Fibroblast of skin of abdomen (primary cell): ENCODE measurements around the gene LCNL1. TPM values are rescaled to one million over a fixed set of nuclear protein-coding genes. Genes with fewer than 3 reads are reported as not detected.

ENCODE experiments used
- DNase-seq: peaks from one replicate; pipeline ENCODE4 v3.0.0-alpha.2; 2013
- polyA plus RNA-seq, 2 experiments: library from polyadenylated mRNA; unstranded; fragments of 120-200 nt; gene quantifications; one replicate each; pipeline ENCODE4 v1.2.1, GENCODE V29; 2013; ENCODE audit not compliant: insufficient read length in 2 of 2

The LCNL1 gene
- 0.10 TPM for polyA plus RNA-seq (2013, experiment 1 of 2; ENCODE audit: insufficient read length)
- polyA plus RNA-seq (2013, experiment 2 of 2; ENCODE audit: insufficient read length): 0.07 TPM

DNA sequence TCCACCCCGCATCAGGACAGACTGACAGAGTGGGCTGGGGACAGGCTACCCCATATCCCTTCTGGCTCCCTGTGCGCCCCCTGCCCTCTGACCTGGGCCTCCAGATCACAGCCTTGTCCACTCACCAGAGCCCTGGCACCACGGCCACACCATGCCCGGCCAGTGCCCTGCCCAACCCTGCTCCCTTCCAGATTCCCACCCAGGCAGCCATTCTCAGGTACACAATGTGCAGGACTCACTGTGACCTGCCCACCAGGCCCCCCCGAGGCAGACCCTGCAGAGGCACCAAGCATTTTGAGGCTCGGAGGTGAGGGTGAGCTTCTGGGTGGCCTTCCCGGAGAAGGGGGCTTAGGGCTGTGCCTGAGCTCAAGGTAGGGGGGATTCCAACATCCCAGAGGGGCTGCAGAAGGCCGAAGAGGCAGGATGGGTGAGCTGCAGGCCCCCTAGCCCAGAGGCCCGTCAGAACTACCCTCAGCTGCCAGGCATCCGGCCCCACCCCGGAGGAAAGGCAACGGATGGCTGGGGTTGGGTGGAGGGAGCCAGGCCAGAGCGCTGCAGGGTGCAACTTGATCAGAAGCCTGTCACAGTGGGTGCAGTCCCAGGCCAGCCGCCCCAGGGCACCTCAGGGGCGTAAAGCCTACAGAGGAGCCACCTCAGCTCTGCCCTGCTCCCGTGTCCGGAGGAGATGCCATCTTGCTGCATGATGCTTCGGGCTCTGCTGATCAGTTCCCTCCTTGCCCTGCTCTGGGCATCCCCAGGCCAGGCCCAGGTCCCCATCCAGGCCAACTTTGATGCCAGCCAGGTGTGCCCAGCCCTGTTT is at the start of gene LCNL1:
Gene LCNL1 (plus strand): TSS at position 762 of the 820 bp plus-strand sequence. CDS start 594 bp downstream, outside the sequence.
- DNase-seq: no peak

DNA sequence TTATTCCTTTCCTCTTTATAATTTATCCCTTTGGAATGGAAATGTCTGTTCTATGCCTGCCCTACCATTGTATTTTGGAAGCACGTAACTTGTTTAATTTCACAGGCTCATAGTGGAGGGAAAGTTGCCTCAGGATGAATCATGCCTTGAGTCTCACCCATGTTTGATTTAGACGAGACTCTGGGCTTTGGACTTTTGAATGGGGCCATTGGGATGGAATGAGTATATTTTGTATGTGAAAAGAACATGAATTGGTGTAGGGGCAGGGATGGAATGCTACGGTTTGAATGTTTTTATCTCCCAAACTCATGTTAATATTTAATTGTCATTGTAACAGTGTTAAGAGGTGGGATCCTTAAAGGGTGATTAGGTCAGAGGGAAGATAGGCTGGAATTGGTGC is 48.5 kb upstream of the LCNL1 start:
- DNase-seq: no peak

DNA sequence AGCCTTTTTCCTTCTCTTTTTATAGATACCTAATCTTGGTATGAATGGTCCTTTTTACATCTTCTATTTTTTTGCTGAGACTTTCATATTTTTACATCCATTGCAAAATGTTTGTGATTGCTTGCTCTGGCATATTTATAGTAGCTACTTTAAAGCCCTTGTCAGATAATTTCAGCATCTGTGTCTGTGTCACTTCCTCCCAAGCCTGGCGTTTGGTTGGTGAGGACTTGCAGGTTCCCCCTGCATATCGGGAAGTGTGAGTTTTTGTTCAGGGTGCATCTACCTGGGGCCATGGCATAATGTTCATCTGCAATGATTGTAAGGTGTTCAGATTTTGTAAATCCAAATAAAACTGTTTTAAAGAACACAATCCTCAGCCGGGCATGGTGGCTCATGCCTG is 47.1 kb upstream of the LCNL1 start:
- no peak for DNase-seq

DNA sequence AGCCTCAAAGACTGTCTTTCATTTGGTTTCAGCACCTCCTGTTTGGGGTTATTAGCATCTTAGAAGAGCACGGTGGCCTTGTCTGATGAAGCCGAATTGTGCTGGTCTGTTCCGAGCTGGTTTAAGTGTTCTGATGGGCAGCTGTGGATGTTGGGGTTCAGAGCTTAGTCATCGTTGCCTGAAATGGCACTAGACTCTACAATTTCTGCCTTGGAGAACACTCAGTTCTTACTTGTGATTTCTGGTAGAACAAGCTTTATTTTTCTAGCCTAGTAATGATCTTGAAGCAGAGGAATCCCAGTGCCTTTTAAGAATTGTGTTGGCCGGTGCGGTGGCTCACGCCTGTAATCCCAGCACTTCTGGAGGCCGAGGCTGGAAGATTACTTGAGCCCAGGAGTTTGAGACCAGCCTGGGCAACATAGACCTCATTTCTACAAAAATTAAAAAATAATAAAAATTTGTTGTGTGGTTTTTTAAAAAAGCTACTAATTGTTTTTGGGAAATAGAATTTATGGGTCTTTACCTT is 46.1 kb upstream of the LCNL1 start:
- no peak for DNase-seq

DNA sequence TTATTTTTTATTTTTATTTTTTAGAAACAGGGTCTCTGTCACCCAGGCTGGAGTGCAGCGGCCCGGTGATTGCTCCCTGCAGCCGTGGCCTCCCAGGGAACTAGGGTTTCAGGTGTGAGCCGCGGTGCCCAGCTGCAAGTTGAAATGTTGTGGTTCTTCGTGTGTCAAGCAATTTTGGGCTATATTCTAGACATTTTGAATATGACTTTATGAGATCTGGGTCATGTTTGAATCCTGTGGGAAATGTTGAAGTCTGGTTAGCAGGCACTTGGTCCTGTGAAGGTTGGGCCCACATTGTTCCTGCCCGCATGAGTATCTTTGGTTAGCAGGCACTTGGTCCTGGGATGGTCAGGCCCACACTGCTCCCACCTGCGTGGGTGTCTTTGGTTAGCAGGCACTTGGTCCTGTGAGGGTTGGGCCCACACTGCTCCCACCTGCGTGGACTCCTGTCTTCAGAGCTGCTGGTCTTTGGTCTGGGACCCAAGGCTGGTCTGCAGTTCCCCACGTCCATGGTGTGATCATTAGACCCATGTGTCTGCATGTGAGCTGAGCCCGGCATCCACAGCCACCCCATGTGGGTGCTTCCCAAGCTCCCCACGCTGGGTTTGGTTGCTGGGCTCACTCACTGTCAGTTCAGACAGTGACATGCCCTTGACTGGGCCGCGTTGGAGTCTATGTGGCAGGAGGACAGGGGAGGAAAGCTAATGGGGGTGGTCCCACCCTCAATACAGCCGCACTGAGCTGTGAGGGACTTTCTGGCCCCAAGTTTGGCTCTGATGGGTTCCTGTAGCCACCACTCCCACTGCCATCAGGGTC is 45.4 kb upstream of the LCNL1 start:
- no peak for DNase-seq

DNA sequence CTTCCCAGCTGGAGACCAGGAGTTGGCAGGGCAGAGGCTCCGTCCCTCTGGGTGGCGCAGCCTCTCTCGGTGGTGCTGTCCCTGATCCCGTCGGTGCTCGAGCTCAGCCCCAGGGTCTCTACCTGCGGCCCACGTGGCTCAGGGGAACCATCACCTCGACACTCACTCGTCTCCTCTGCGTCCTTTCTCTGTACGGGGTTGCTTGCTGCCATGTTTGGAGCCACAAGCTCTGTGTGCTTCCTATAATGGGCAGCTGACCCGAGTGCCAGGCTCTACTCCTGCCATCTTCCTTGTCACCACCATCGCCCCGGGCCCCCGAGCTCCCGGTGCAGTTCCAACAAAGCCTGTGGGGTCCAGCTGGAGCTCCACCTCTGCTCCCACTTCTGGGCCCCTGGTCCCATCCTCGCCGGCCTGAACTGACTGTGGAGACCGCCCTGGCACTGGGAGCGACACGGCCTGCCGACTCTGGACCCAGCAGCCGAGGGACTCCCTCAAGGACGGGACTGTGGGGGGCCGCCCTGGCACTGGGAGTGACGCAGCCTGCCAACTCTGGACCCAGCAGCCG is 43.3 kb upstream of the LCNL1 start:
- no peak for DNase-seq

DNA sequence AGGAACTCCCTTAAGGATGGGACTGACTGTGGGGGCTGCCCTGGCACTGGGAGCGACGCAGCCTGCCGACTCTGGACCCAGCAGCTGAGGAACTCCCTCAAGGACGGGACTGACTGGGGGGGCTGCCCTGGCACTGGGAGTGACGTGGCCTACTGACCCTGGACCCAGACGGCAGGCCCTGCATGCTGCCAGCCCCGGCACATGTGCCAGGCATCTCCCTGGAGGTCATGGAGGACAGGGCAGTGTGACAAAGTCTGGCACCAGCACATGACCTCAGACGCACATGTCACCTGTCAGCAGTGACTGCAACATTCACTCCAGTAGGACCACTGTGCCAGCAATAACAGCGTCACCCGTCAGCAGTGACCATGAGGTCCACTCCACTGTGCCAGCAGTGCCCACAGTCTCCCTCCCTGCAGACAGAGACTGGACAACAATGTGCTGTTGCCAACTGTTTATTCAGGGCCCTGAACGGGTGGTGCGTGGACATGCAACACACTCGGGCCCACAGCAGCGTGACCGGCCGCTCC is 42.7 kb upstream of the LCNL1 start:
- DNase-seq: no peak

DNA sequence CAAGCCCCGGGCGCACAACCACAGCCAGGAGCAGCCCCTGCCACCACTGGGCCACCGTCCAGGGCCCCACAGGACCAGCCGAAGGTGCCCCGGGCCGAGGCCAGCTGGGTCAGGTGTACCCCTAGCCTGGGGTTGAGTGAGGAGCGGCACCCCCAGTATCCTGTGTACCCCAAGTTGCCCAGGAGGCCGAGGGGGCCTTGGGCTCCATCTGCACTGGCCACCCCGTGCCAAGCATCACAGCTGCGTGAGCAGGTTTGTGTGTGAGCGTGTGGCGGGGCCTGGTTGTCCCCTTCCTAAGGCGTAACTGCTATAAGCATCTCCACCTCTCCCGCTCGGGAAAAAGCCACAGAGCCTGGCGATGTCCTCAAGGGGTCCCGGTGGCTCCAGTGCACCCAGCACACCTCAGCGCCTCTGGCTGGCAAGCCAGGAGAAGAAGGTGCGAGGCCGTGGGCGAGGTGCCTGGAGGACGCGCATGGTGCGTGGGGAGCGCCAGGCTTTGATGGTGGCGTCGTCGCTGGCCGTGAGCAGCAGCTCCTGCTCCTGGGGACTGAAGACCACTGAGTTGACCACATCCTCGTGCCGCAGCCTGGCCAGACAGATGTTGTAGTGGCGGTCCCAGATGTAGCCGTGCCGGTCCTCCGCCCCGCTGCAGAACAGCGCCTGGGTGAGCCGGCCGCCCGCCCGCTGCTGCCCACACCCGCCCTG is 42.1 kb upstream of the LCNL1 start:
- DNase-seq: no peak

DNA sequence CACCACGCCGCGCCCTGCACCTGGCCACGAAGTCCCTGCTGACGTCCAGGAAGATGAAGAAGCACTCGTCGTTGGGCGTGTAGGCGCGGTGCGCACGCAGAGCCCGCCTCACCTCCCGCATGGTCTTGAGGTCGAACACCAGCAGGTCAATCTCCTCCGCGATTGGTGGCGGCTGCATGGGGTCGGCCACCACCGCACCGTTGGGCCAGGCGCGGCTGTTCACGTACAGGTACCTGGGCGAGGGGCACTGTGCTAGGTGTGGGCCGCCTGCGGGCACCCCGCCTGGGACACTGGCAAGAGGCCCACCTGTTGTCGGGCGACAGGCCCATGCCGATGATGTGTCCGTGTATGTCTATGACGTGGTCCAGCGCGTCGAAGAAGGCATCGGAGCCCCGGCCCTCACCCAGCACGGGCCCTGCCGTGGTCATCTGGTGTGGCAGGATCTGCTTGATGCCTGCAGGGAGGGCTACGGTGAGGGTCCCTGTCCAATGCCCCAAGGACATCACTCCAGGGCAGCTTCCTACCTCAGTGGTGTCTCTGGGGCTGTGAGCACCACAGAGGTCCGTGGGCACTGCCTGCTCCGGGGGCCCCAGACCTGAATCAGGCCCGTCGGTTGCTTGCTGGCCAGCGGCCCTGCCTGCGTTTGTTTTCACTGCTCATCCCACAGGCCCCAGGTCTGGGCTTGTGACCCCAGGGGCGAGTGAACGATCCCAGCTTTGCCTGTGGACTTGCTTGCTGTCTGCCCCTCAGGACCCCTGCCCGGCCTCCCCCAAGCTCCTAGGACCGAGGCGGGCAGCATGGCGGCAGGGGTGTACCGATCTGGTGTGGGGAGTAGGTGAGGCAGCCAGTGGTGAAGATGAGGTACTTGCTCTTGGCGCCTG is 41.3 kb upstream of the LCNL1 start:
- no peak for DNase-seq

DNA sequence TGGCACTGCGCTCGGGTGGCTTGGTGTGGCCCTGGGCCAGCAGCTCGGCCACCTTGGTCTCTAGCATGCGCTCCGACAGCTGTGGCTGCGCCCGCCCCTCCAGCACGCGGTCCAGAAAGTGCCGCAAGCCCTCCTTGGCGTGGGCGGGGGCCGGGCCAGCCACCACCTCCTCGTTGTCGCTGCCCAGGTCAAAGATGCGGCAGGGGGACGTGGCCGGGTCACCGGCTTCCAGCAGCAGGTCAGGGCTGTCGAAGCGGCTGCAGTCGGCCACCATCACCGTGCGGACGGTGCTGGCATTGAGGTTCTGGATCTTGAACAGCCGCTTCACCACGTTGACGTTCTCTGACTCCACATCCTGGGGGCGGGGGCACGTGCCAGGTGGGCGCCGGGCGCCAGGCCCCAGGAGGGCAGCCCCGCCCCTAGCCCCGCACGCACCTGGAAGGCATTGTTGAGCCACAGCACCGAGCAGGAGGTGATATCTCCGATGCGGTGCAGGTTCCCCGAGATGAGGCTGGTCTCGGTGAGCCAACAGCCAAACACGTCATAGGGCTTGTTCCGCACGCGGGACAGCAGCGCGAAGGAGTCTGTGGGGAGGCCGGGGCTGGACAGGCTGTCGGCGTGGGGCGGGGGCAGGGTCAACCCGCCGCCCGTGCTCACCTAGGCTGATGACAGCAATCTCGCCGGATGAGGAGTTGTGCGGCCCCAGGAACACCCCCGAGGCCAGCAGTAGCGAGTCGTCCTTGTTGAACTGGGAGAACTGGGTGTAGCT is 40.5 kb upstream of the LCNL1 start:
- DNase-seq: no peak

DNA sequence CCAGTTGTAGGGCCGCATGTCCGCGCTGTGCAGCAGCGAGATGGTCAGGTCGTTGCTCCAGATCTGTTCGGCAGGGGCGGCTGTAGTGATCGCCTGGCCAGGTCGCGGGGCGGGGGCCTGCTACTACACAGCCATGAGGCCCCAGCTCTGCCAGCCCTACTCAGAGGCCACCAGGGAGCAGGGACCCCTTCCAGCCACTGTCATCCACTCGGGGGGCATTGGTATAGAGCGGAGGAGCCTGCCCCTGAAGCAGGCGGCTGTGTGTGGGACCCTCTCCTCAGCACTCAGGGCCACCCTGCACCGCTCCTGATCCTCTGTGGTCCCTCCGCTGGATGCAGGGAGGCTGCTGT is 39.9 kb upstream of the LCNL1 start:
- no peak for DNase-seq

DNA sequence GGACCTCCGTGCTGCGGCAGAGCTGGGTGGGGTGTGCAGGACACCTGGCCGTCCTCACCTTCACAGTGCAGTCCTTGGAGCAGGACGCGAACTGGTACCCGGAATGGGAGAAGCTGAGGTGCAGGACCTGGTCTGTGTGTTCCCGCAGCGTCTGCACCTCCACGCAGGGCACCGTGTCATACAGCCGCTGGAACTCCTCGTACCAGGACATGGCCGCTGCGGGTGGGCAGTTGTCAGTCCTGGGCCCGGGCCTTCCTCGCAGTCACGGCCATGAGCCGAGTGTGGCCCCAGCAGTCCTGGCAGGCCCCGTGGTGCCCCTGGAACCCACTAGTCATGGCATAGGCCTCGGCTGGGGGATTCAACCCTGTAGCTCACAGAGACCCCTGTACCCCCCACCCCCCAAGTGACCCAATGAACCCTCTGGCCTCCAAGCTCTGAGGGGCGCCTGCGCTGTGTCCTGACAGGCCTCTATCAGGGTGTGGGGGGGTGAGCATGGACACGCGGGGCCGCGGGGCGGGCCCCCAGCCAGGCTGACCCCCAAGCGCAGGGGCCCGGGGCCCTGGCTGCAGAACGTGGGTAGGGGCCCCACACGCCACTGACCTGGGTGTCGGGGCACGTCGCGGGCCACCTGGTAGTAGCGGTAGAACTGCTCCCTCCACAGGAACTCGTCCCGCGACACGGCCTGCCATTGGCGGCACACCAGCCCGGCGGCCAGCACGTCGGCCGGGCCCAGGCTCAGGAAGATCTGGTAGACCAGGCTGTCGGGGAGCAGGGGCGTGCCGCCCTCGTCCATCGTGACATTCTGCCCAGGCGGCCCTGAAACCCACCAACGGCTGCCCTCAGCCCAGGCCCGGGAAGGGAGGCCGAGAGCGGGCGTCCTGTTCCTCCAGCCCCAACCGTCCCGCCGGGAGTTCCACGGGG is 39.2 kb upstream of the LCNL1 start:
- DNase-seq: no peak

DNA sequence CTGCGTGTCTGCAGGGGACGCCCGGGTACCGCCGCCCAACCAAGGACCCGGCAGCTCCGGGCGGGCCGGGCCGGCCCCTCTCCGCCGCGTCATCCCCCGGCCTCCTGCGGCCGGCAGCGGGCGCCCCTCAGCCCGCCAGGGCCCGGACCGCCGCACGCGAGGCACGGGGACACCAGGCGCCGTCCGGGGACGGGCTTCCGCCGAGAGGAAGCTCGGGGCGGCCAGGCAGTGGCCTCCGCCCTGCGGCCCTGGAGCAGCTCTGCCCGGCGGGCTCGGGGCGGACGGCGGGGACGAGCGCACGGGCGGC is 38.6 kb upstream of the LCNL1 start:
- DNase-seq: peak; percentile 54

DNA sequence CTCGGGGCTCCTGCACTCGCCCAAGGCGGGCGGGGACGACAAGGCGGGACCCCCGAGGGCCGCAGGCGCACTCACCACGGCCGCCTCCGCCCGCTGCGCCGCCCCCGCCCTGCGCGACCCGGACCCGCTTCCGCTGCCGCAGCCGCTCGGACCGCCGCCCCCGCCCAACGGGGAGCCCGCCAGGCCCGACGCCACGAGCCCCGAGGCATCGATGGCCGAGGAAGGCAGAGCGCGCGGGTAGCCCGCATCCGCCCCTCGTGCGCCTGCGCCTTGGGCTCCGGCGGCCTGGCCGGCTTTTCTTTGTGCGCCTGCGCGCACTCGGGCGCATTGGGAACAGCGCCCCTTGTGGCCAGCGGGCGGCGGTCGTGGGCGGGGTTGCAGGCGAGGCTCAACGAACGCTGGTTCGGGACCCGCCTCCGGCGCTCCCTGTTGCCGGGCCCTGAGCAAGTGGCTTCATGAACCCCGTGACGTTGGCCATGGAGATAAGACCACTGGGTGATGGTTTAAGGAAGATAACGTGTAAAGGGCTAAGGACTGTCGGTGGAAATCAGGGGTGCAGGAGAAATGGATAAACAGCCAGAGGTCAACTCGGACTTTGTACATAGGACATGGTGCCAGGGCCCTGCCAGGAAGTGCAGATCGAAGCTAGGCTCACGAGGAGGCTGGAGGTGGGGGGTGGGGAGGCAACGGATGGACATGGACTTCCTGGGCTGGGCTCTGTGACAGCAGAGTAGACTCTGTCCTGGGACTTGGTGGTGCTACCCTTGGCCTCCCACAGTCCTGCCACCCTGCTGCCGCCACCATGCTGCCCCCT is 38.1 kb upstream of the LCNL1 start, which contains the start of the genes C8G and FBXW5:
Gene C8G (plus strand): TSS at position 725 of the 814 bp plus-strand sequence. CDS start 78 bp downstream, at position 803.
Gene FBXW5 (minus strand): TSS at position 220 of the 814 bp plus-strand sequence. CDS start 655 bp downstream, outside the sequence.
- DNase-seq: peak; percentile 93

DNA sequence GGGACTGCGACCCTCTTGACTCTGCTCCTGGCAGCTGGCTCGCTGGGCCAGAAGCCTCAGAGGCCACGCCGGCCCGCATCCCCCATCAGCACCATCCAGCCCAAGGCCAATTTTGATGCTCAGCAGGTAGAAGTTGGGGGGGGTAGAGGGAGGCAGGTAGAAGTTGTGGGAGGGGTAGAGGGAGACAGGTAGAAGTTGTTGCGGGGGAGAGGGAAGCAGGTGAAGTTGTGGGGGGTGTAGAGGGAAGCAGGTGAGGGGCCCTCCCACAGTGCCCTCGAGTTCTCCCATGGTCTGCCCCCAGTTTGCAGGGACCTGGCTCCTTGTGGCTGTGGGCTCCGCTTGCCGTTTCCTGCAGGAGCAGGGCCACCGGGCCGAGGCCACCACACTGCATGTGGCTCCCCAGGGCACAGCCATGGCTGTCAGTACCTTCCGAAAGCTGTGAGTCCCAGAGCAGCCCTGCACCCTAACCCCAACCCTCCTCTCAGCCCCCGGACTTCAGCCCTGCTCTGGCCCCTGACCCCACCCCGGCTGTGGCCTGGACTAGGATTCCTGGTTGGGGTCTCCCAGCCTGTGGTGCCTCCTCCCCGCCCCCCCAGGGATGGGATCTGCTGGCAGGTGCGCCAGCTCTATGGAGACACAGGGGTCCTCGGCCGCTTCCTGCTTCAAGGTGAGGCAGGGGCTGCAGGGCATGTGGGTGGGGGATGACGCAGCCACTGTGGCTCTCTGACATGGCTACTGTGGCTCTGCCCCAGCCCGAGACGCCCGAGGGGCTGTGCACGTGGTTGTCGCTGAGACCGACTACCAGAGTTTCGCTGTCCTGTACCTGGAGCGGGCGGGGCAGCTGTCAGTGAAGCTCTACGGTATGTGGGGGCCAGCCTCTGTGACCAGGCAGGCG is 37.2 kb upstream of the LCNL1 start:
- DNase-seq: no peak

DNA sequence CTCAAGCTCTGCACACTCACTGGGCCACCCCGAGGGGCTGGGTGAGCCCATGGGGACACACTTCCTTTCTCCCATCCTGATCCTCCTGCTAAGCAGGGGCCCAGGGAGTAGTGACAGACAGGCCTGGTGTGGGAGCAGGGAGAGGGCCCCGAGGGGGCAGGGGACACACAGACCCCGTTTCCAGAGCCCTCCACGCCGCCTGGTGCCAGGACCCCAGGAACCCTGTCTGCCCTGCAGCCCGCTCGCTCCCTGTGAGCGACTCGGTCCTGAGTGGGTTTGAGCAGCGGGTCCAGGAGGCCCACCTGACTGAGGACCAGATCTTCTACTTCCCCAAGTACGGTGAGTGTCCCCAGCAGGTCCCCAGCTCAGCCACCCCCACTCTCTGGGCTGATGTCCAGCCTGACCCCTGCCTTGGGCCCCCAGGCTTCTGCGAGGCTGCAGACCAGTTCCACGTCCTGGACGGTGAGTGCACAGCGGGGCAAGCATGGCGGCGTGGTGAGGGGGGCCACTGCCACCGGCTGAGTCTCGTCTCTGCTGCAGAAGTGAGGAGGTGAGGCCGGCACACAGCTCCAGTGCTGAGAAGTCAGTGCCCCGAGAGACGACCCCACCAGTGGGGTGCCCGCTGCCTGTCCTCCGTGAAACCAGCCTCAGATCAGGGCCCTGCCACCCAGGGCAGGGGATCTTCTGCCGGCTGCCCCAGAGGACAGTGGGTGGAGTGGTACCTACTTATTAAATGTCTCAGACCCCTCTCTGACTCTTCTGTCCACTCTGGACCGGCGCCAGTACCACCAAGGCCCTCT is 36.4 kb upstream of the LCNL1 start:
- no peak for DNase-seq
